Loucy (cell line): ENCODE results near the gene GPC1.

Experiments used
- H2AFZ ChIP-seq: fragments of 200-600 bp; sonication (generic); 2 replicates; pipeline ENCODE4 v1.6.0; 2016; ENCODE audit warnings: antibody characterized with exemption, mild to moderate bottlenecking, low read length, moderate library complexity
- H3F3A ChIP-seq: fragments of 200-600 bp; 2 replicates; pipeline ENCODE4 v1.6.0; 2016; ENCODE audit warnings: antibody characterized with exemption, low read depth, mild to moderate bottlenecking
- H3K27me3 ChIP-seq: fragments of 200-600 bp; sonication (generic); 2 replicates; pipeline ENCODE4 v1.6.1; 2014; ENCODE audit warnings: low read length, mild to moderate bottlenecking; ENCODE audit not compliant: insufficient read depth, poor library complexity, severe bottlenecking
- H3K36me3 ChIP-seq: fragments of 200-600 bp; sonication (generic); 2 replicates; pipeline ENCODE4 v1.6.1; 2016; ENCODE audit warnings: low read length; ENCODE audit not compliant: insufficient read depth
- H3K4me1 ChIP-seq: fragments of 200-600 bp; sonication (generic); 2 replicates; pipeline ENCODE4 v1.5.1; 2014; ENCODE audit warnings: low read length, mild to moderate bottlenecking; ENCODE audit not compliant: insufficient read depth, poor library complexity, severe bottlenecking
- H3K4me2 ChIP-seq: fragments of 200-600 bp; sonication (generic); 2 replicates; pipeline ENCODE4 v1.6.0; 2014; ENCODE audit warnings: antibody characterized with exemption, low read length, low read depth, mild to moderate bottlenecking; ENCODE audit not compliant: poor library complexity, severe bottlenecking
- H3K4me3 ChIP-seq: fragments of 200-600 bp; sonication (generic); 2 replicates; pipeline ENCODE4 v1.5.1; 2014; ENCODE audit warnings: low read length, mild to moderate bottlenecking, mixed read lengths; ENCODE audit not compliant: poor library complexity, severe bottlenecking
- H3K79me2 ChIP-seq: fragments of 200-600 bp; sonication (generic); 2 replicates; pipeline ENCODE4 v1.6.1; 2014; ENCODE audit warnings: low read length; ENCODE audit not compliant: insufficient read depth
- H3K9ac ChIP-seq: fragments of 200-600 bp; sonication (generic); 2 replicates; pipeline ENCODE4 v1.6.0; 2014; ENCODE audit warnings: mild to moderate bottlenecking, low read depth, low read length, moderate library complexity; ENCODE audit not compliant: poor library complexity, severe bottlenecking
- H3K9me2 ChIP-seq: fragments of 200-600 bp; sonication (generic); replicated peaks from 2 replicates; pipeline ENCODE4 v1.6.1; 2016; ENCODE audit warnings: low read depth, low read length, mixed read lengths
- H3K9me3 ChIP-seq: fragments of 200-600 bp; sonication (generic); 2 replicates; pipeline ENCODE4 v1.6.1; 2014; ENCODE audit warnings: mild to moderate bottlenecking, antibody characterized with exemption, low read length, low read depth; ENCODE audit not compliant: insufficient read depth
- H4K20me1 ChIP-seq: fragments of 200-600 bp; sonication (generic); 2 replicates; pipeline ENCODE4 v1.6.0; 2014; ENCODE audit warnings: antibody characterized with exemption, low read length, mild to moderate bottlenecking; ENCODE audit not compliant: insufficient read depth, poor library complexity, severe bottlenecking
- EZH2phosphoT487 ChIP-seq: fragments of 200-600 bp; IDR thresholded peaks from 2 replicates; pipeline ENCODE4 v1.6.1; 2018; ENCODE audit warnings: antibody characterized with exemption, mild to moderate bottlenecking, moderate library complexity, borderline replicate concordance
- TF ChIP-seq, protein P1 (sequence below): fragments of 200-600 bp; sonication (generic); conservative IDR thresholded peaks from 2 replicates; pipeline ENCODE4 v1.5.1; 2014; ENCODE audit warnings: mild to moderate bottlenecking, antibody characterized with exemption, low read length

GPC1 gene

DNA sequence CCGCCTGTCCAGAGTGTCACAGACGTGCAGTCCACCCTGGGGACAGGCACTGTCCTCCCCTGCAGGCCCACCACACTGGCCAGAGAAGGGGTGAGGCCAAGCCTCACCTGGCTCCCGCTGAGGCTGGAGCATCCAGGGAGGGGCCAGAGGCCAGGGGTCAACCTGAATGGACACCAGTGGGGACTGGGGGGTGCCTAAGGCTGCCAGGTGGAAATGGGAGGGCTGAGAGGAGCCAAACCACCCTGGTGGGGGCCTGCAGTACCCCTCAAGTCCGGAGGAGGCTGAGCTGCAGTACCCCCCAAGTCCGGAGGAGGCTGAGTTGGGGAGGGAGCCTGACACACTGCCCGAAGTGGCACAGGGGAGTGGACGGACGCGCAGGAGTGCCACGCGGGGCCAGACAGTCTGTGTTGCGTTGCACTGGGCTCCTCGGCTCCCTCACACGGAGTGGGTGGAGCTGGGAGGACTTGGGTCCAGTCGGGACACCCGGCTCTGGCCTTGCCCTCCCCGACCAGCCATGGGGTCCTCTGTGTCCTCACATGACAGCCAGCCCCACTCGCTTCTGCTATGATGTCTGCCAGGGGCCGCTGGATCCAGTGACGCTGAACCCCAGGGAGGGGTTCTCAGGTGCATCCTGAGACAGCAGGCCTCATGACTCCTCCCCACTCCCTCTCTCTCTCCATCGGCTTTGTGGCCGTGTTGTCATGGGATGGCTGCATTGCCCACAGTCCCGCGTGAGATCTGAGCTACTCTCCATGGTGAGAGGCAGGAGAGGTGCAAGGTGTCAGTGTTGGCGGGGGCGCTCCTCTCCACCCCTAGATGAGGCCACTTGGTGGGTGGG is 22.3 kb upstream of the GPC1 start:
- Histone ChIP-seq H3K4me1 (no peaks in the 10 kb centered on the region), H3K9ac (no peak overlapping the region), H3K4me3 (no peak overlapping the region), H4K20me1 (no peaks in the 10 kb centered on the region), H3K36me3 (no peaks in the 10 kb centered on the region), H3K4me2 (no peak overlapping the region), H3K79me2 (no peaks in the 10 kb centered on the region), H2AFZ (no peak overlapping the region), H3F3A (no peaks in the 10 kb centered on the region), H3K27me3 (no peaks in the 10 kb centered on the region), H3K9me2 (no peaks in the 10 kb centered on the region), H3K9me3 (no peaks in the 10 kb centered on the region)
- no peak for TF ChIP-seq EZH2phosphoT487
- TF ChIP-seq, protein P1, sequence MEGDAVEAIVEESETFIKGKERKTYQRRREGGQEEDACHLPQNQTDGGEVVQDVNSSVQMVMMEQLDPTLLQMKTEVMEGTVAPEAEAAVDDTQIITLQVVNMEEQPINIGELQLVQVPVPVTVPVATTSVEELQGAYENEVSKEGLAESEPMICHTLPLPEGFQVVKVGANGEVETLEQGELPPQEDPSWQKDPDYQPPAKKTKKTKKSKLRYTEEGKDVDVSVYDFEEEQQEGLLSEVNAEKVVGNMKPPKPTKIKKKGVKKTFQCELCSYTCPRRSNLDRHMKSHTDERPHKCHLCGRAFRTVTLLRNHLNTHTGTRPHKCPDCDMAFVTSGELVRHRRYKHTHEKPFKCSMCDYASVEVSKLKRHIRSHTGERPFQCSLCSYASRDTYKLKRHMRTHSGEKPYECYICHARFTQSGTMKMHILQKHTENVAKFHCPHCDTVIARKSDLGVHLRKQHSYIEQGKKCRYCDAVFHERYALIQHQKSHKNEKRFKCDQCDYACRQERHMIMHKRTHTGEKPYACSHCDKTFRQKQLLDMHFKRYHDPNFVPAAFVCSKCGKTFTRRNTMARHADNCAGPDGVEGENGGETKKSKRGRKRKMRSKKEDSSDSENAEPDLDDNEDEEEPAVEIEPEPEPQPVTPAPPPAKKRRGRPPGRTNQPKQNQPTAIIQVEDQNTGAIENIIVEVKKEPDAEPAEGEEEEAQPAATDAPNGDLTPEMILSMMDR: no peak

DNA sequence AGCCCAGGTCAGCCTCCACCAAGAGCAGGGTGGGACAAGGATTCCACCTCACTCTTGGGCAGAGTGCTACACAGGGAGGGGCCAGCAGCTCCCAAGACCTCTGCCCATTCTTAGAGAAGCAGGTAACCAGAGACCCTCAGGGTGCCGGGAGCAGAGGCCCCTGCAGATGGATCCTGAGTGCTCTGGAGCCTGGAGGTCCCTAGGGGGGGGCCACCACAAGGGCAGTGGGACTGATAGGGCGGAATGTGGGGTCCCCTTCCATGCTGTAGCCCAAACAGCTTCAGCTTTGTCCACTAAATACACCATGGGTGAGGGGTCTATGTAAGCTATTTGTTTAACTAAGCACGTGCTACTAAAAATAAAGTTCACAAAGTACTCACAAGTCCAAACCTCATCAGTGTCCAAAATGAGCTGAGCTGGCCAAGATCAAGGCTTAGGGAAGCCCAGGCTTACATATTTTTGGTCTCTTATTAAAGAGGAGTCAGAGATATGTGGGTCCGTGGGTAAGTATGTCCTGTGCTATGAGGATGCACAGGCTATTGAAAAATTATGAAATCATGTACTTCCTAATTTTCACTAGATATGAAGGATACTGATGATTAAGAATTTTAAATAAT is 21.5 kb upstream of the GPC1 start:
- no peak overlapping the region for H3K9ac ChIP-seq
- H3K4me2 ChIP-seq: no peak overlapping the region
- H3K4me3 ChIP-seq: no peak overlapping the region
- H3K79me2 ChIP-seq: no peaks in the 10 kb centered on the region
- H2AFZ ChIP-seq: no peak overlapping the region
- no peaks in the 10 kb centered on the region for H3K9me2 ChIP-seq
- TF ChIP-seq, protein P1: no peak
- no peak for TF ChIP-seq EZH2phosphoT487
- no peaks in the 10 kb centered on the region for H3K27me3 ChIP-seq
- no peaks in the 10 kb centered on the region for H3K4me1 ChIP-seq
- no peaks in the 10 kb centered on the region for H4K20me1 ChIP-seq
- H3K36me3 ChIP-seq: no peaks in the 10 kb centered on the region
- H3F3A ChIP-seq: no peaks in the 10 kb centered on the region
- H3K9me3 ChIP-seq: peaks cover 3% of the 10 kb centered on the region; the same call in 1 of the 2 replicates

DNA sequence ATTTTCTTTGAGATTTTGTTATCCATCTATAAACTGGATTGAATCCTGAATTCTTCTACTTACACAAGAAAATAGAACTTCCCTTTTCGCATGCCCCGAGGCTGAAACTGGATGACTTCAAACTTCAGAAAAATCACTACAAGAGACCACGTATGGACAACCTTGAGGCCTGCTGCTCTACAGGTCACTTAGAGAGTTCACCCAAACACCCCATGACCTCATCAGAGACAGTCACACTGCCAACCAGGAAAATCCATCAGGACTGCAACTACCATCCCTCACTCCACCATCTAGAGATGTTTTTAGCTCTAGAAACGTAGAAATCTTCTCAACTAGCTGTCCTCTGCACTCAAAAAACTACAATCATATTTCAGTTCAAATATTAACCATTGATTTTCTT is 18.6 kb upstream of the GPC1 start:
- TF ChIP-seq, protein P1: no peak
- TF ChIP-seq EZH2phosphoT487: no peak
- Histone ChIP-seq H3F3A (no peaks in the 10 kb centered on the region), H3K4me2 (no peak overlapping the region), H3K4me1 (no peaks in the 10 kb centered on the region), H2AFZ (no peak overlapping the region), H3K9me2 (no peaks in the 10 kb centered on the region), H3K79me2 (no peaks in the 10 kb centered on the region), H3K36me3 (no peaks in the 10 kb centered on the region), H3K27me3 (no peaks in the 10 kb centered on the region), H4K20me1 (no peaks in the 10 kb centered on the region), H3K4me3 (no peak overlapping the region), H3K9ac (no peak overlapping the region), H3K9me3 (peaks cover 11% of the 10 kb centered on the region; the same call in 1 of the 2 replicates)
